Measurements from ENCODE around the gene RSU1.

RSU1 gene

DNA sequence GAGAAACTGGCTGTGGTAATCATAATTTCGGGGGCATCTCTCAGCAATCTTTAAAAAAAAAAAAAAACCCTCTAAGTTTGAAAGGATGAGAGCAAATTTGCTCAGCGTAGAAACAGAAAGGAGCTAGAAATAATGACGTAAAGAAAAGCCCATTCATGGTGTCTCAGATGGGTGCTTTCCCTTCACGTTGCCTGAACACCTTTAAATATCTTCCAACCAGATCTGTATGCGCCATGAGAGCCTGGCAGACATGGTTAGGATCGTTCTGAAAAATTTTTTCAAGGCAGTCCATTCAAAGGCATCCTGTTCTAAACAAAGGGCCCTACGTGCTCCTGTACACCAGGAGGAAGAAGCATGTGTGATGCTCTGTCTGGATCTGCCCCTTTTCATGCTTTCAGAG lies 154.3 kb downstream of the RSU1 start:
- DNase-seq = no peak

DNA sequence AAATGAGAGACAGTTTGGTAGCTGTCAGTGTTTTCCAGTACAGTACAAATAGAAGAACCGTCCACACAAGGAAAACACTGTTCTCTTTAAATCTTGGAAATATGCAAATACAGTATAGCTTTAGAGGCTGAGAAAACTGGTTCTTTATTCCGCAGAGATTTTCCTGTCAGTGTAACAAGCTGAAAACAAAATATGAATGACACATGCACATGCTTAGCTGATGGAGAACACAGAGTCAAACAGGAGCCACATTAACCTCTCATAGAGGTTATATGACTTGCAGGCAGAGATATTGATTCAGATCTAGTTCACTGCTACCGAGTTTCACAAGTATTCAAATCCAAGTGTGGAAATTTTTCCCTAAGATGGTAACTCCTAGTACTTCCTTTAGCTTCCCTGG lies 160.3 kb downstream of the RSU1 start:
- no peak for DNase-seq

DNA sequence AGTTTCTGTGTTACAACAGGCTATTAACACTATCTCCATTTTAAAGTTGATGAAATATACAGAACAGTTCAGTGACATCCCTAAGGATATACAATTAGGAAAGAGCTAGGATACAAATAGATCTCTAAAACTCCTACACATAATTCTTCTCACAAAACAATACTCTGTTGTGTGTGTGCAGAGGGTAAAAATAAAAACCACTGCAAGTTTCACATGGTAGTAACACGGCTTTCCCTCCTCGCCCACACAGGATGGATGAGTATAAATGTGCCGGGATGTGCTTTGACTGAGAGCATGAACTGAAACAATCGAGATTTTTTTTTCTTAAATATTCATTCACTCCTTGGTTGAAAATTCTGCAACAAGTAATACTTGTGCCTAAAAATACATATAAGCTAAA lies 164.0 kb downstream of the RSU1 start:
- no peak for DNase-seq

DNA sequence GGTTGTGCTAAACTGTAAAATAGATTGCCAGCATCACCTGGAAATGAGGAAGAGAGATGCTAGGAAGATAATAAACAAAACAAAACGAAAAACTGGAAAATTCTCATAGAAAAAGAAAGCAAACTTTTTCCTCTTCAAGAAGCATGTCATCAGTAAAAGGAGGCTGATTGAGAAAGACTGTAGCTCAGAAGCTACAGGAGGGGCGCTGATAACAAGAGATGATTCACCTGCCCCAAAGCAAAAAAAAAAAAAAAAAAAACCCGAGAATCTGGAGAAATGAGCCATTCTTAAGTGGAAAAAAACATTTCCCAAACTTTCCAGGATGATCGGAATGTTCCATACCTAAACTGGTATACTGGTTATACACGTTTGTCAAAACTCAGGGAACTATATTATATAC lies 165.1 kb downstream of the RSU1 start:
- DNase-seq = no peak

DNA sequence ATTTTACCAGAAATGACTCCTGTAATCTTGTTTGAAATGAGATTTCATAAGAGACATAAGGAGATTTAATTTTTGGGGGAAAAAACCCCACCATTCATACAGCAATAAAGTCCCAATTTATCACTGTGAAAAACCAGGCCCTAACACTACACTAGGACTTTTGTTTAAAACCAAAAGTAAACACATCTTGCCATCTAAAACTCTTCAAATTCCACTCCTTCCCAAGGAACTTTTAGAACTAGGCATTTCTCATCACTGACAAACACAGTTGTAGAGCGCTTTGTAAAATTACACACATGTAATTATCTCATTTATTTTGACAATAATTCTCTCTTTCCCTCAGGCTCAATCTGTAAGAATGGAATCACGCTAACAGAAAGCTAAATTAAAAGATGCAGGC lies 167.5 kb downstream of the RSU1 start:
- DNase-seq = no peak

DNA sequence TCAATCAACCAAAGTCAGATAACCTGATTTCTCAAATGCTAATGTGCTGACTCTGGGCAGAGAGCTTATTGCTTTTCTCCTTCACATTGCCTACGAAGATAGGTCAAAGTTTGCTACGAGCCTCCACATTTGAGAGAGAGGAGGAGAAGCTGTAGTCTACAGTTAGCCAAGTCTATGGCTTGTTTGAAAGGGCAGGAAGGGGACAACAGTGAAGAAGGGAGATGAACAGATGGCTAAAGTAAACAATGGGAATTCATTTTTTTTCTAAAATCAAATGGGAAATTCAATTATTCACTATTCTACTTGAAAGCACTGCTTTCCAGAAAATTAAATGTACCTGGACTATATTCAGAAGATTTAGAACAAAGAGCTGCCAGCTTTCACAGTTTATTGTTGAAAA lies 168.9 kb downstream of the RSU1 start:
- no peak for DNase-seq

DNA sequence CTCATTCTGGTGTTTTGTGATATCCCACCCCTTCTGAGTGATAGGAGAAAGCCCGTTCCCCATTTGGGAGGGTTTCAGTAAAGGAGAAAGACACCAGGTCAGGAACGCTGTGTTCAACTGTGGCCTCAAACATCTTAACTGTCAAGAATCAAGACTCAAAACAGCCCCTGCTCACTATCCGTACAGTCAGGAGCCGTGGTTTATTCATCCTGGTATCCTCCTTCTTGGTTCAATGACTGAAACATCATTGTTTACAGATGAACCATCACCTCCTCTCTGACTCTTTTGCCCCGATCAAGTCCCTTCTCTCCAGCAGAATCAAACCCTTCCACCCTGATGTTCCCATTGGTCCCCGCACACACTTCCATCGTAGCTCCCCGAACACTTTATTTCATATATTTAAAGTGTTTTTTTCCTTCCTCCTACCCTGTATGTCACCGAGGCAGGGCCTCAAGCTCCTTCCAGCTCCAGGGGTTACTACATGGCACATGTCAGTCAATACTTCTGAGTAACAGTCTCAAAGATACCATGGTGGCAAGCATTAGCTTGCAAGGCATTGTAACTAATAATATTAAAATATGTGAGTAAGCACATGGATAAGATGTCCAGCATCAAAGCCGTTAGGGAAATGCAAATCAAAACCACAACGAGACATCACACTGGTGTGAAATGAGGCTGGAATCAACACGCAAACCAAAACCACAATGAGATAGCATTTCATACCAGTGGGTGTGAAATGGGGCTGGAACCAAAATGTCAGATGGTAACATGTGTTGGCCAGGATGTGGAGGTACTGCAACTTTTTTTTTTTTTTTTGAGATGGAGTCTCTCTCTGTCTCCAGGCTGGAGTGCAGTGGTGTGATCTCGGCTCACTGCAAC lies 170.8 kb downstream of the RSU1 start:
- DNase-seq = no peak

DNA sequence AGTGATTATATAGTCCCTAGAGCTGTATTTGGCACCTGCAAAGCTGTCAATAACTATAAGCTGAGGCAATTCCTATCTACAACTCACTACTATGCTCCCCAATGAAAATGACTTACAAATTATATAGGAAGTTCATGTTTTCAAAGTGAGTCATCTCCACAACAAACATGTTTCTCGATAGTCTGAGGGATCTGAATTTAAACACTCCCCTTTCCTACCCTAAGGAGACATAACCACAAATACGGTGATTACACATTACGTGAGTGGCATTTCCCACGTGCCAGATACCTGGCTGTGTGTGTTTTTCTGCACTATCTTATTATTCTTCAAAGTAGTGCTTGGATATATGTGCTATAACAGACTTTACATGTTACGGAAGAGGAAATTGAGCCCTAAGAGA lies 173.1 kb downstream of the RSU1 start:
- no peak for DNase-seq

DNA sequence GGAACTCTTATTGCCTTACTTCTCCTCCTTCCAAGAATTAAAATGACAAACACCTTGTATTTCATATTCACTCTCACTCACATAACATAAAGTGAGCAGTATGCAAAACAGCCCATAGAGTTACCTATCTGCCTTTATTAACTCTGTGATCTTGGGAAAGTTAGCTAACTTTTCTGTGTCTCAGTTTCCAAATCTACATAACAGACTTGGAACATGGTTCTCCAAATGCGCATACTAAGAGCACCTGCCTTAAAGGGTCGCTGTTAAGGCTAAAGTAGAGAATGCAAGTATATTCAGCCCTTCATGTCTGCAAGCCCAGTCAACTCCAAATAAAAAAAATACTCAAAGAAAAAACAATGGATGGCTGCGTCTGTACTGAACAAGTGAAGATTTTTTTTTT lies 173.7 kb downstream of the RSU1 start:
- DNase-seq = no peak

DNA sequence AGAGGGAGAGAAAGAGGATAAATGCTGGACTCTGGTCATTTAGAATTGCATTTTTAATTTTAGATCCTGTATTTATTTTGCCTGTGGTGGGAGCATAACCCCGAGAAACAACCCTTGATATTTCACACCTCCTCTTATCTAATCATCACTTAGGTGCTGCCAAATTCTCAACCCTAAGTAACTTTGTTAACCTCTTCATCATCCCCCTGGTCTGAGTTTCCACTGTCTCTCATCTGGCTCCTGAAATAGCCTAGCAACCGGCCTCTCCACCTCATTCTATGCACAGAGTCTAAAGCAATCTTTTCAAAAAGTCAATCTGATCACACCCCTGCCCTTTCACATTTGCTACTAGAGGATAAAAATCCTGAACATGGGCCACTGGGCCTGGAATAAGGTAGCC lies 177.1 kb downstream of the RSU1 start:
- DNase-seq = no peak

DNA sequence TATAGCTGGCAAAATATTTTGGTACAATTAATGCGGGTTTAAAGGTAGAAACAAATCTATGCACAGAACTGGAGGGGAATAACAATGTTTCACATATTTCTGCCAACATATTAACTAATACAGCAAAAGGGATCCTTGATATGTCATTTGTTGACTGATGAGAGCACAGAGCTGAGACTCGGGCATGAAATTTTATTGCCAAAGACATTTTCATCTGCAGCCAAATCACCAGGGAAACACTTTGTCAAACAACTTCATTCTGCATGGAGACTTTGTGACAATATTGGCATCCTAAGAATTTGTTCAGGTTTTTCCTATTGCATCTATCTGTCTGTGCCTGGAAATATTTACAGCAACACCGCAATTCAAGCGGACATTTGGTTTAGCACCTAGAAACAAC lies 177.8 kb downstream of the RSU1 start:
- DNase-seq = no peak

DNA sequence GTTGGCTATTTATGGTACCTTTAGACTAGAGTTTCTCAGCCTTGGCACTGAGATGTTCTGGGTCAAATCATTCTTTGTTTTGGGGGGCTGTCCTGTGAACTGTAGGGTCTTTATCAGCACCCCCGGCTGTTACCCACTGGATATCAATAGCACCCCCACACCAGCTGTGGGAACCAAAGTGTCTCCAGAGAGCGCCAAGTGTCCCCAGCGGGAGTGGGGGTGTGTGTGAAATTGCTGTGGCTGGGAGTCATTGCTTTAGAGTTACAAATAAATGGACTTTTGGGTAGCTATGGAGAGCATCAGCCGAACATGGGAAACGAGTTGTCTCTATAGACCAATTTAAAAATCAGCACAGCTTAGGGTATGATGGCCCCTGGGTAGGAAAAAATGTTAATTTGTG lies 184.2 kb downstream of the RSU1 start:
- DNase-seq = no peak

DNA sequence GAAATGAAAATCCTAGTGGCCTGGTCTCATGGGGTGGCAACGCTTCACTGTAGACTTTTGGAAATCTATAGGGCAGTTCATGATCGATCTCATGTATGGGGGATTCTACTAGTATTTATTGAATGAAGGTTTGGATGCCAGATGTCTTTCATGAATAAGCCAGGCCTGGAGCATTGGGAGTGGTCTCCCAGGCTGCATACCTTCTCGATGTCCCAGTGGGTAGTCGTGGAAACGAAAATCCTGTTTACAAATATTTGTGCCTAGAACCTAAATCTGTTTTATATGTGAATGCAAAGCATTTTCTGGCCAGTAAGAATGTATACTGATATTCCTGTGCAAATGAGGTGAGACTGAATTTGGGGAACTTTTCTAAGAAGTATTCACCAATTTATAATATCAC lies 190.5 kb downstream of the RSU1 start:
- no peak for DNase-seq

DNA sequence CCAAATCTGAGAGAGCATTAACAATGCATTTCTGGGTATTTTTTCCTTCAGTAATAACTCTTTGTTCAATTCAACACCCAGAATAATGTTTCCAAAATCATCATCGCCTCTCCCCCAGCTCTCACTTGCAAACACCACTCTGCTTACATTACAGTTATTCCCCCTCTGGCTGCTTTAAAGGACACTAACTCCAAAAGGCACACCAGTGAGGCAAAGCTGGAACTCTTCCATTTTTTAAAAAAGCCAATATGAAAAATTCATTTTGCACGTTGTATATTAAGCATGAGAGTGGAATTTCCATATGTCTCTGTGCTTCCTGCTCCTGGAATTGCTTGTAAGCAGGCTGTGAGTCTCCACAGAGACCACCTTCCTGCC lies 204.3 kb downstream of the RSU1 start:
- DNase-seq = peak; percentile 32

DNA sequence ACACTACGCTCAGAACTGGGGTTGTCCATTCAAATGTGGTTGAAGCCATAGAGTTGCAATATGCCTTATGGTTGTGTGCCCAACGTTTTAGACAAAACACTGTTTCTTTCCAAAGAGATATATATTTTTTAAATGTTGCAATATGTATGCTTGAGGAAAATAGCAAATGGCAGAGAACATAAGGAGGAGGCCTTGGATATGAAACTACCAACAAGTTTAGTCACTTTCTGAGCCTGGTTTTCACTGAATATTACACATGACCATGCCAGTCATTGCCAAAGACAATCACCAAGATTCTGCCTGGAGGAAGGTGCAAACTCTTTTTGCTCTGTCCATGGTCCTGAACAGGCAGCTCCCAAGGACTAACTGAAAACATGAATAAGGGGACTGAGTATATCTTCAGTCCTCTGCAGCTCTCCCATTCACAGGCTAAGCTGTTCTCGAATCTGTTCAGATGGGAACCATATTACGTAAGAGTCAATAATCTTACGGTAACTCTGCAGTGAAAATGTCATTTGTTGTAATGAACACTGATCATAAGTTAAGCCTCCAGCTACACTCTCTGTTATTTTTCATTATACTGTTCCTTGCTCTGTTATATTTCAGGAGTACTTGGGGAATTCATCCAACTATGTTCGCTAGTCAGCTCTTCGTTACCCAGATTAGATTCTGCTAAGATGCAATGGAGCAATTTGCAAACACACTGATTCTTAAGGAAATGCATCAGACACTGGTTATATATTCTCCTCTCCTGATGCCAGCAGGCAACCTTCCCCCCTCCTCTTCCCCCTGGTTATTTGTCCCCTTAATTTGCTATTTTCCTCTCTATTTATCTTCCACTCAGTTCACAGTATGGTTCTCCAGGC lies 204.9 kb downstream of the RSU1 start:
- no peak for DNase-seq

DNA sequence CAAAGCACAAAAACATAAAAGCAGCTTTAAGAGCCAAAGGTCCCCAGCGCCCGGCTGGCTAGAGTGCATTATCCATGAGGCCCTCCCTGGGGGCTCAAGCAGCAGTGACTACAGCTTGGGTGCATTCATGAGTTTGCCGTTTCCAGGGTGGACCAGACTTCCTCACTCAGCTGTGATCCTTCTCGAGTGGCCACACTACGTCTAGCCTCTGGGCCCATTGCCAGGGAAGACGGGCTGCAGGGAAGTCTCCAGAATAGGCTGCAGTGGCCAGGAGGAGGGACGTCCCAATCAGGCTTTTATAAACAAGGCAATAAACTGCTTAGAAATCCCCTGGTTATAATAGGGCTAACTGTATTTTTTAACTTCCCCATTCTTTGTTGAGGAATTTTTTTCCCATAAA lies 206.2 kb downstream of the RSU1 start:
- DNase-seq = peak; percentile 24

DNA sequence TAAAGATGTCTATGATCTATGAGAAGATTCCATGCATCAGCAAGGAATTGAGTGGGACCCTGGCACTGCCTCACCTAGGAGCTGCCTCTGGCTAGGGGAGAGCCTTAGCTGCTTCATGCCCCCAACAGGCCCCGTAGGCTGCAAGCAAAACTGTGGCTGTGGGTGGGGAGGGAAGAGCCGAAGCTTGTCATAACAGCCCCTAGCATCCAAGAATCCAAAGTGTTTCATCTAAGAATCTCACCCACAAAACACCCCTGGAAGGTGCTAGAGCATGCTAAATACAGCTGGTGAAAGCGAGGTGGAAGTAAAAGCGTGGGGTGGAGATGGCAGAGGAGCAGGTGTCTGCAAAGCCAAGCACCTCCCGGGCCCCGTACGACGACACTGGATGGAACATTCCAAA lies 208.0 kb downstream of the RSU1 start:
- no peak for DNase-seq

DNA sequence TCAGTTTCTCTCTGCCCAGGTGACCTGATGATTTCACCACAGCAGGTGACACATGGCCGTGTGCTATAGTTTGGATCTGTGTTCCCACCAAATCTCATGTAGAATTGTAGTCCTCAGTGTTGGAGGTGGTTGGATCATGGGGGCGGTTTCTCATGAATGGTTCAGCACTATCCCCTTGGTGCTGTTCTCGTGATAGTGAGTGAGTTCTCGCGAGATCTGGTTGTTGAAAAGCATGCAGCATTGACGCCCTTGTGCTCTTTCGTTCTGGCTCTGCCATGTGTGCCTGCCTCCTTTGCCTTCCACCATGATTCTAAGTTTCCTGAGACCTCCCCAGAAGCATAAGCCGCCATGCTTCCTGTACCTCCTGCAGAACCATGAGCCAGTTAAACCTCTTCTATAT lies 210.3 kb downstream of the RSU1 start:
- no peak for DNase-seq

DNA sequence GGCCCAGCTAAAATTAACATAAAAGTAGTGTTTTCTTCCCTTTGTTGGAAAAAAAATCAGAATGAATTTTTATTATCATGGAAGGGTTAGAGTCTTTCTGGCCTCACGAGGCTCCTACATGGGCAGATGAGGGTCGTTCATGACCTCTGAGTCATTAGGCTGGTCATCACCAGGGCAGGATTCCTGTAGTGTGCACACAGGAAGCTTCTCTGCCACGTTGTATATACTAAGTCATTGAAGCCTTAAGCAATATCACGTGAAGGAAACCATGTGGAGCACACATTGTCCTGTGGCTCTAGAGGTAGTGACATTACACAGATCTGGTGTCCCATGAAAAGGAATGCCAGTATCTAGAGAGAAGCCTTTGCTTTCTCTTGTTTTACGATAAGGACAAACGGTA lies 210.8 kb downstream of the RSU1 start:
- no peak for DNase-seq

DNA sequence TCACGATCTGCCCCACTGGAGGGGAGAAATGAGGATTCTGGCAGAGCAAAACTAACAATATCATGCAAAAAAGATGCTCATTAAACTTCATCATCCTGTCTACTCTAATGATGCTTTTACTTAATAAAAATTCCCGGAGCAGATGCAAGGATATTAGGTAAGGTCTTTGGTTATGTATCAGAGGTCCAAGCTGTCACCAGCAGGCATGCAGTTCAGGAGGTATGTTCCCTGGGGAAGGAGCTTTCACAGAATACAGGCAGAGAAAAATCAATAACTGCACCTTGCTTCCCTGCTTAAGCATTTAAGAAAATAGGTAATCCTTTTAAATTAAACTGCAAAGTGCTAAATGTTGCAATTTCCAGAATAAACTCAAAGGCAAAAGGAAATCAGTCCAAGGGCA lies 213.9 kb downstream of the RSU1 start:
- no peak for DNase-seq

DNA sequence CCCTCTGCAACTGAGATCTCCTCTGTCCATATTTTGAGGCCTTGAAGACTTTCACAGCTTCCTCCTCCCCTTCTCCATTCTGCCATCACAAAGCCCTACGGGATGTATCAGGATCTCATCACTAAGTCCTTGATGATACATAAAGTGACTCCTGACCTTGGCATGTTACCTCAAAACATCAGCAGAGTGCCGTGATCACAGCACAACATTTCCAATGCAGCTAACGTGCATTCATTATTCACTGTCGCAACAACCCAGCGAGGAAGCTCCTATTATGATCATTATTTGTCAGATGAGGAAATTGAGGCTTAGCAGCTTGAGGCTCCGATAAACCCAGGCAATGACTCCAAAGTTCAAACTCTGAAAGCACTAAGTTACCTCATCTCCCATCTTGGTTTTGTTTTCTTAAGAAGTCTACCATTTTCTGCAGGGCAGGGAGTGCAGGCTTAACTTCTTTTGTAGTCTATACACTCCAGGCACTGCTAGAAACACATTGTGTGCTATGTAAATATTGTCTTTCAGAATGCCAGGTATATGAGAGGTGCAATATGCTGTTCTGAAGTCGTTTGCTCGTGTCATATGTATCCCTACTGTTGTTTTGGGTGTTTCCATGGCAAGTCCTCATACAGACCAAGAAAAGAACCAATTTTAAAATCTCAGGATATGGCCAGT lies 215.0 kb downstream of the RSU1 start:
- no peak for DNase-seq

DNA sequence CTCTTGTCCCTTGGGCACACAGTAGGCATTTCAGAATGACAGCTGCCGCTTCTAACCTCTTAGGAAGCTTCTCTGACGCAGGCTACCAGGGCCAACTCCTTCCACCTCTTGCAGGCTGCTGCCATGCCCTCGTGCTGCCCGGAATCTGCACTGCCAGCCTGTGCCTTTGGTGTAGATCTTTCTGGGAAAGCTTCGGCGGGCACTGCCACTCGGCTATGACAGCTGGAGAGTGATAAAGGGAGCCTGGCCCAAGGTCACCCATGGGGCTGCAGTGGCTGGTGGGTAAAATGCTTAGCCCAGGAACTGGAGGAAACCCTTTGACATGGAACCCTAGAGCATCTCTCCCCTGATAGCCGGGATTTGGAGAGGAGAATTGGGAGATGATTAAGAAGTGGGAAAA lies 217.6 kb downstream of the RSU1 start:
- DNase-seq = no peak

DNA sequence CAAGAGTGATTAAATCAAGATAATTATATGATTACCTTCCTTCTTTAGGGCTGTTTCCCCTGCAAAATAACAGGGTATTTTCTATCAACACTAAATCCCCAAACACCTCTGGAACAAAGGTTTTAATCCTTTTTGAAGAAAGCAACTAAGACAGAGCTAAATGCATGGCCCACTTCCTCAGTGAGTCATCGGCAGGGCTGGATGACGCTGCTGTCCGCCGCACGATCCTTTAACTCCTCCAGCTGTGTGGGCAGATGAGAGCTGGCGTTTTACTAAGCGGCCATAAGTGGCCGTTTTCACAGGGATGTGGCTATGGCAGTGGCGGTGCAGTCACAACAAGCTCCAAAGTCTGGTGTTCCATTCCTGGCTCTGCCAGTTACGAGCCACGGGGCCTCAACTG lies 219.6 kb downstream of the RSU1 start:
- no peak for DNase-seq

DNA sequence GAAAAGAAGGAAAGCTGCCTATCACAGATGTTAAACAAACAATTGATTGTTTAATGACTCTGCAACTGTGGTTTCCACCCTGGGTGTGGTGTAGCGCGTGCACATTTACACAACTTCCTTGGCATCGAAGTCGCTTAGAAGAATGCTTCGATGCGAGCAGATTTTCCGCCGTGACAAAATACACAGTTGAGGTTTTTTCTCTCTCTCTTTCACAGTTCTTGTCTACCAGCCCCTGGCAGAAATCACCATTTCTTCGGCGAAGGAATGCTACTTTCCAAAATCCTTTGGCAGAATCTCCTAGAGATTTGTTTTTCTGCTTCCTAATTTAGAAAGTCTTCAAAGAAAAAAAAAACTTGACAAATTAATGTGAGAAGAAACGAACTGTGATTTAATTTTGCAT lies 224.8 kb downstream of the RSU1 start:
- no peak for DNase-seq
